Activated CD4-positive, CD25-positive, alpha-beta regulatory T cell (primary cell): Measurements from ENCODE around the gene MFRP.

Experiments used
- DNase-seq, 4 experiments: peaks; one replicate each; lab custom pipeline; 2025; lab: John Stamatoyannopoulos, UW

The MFRP gene

DNA sequence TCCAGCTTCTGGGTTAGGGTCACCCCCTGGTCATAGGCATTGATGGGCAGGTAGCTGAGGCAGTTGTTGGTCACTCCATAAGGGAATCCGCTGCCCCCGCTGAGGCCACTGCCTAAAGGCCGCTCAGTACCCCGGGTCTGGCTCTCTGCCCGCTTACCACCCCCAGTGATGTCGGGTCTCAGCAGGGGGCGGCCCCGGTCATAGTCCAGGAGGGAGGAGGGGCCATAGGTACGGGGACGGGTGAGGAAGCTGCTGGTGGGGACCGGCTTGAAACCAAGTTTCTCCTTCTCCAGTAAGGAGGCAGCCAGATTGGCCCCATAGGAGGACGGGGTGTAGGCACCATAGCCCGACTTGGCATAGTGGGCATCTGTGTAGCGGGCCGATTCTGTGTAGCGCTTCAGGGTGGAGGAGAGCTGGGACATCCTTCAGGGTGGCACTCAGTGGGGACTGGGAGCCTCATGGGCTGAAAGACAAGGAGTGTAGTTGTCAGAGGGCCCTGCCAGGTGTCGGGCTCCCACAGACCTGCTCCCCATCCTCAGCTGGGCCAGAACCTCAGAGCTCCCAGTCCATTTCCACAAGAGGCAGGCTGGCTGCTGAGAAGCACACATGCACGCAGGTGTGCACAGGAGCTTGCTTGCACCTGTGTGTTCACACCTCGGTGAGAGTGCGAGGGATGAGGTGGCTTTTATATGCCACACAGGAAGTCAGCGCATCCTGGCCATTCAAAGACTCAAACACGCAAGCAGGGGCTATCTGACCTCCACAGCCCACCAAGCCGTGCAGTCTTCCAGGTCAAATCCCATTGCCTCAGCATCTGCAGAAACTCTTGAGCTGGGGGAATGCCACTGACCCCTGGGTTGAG is 26.8 kb upstream of the MFRP start:
- DNase-seq, result no peak

- DNase-seq, result no peak
Observed at GRCh38 chr11:119372260-119373058, 26.0 kb upstream of the MFRP start.

- DNase-seq, result no peak
Observed at GRCh38 chr11:119371778-119372182, 25.3 kb upstream of the MFRP start.

- no peak for DNase-seq
Observed at GRCh38 chr11:119371067-119371601, 24.6 kb upstream of the MFRP start.

DNA sequence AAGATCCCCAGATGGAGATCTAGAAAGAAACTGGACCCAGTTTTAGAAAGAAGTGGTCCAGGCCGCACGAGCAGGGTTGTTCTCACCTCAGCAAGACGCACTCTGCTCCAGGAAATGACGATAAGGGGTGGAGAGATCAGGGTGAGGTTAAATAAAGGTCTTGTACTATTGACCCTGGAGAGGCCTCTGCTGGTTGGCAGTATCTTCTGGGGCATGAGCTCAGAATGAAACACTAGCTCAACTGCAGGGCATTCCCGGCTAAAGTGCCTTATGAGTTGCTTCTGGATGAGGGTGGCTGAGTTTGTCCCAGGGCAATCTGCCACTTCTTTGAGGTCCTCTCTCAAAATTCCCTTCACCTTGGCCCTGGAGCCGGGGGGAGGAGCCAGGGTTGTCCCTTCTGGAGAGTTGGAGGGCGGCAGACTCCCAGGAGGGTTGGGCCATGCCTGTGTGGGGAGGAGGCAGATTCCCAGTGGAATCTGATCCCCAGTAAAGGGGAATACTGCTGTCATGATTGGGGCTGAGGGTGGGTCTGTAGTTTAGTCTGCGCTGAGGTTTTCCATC is 24.1 kb upstream of the MFRP start:
- DNase-seq, result no peak

- DNase-seq, result no peak
Observed at GRCh38 chr11:119369132-119369925, 22.8 kb upstream of the MFRP start.

- DNase-seq, result no peak
Observed at GRCh38 chr11:119368121-119369034, 21.9 kb upstream of the MFRP start.

- DNase-seq, result no peak
Observed at GRCh38 chr11:119367661-119368120, 21.2 kb upstream of the MFRP start.

DNA sequence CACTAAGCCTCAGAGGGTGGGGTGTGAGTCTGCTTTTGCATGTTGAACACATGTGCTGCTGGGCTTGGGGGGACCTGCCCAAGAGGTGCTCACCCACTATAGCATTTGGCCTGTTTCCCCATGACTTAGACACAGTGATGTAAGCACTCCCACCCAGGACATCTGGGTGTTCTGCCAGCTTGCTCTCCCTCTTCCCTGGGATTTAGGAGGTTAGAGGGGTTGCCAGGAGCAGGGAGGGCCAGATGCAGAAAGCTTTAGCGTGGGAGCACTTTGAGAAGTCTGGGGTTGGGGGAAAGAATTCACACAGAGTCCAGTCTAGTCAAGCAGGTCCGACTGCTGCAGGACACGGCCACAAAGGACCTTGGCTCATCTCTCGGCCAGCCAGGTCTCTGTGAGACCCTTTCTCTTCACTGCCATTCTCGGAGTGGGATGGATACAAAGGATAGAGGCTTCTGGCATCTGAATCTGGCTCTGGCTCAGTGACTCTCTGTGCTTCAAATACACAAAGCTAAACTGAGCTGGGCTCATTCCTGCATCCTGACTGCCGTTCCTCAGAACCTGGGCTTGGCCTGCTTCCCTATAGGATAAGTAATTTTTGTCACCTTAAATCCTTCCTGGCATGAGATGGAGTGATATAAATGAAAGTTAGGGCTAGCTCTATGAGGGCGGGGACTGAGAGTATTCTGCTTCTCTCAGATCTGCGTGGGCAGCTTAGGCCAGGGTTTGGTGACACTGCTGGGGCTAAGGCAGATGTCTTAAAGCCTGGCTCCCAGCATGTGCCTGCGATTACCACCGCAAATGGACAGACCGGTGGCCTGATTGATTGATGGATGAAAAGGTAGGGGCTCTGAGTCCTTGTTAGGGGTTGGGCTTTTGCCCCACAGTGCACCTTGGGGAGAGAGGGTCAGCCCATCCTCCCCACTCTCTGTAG is 20.4 kb upstream of the MFRP start:
- DNase-seq, result no peak

- DNase-seq, result no peak
Observed at GRCh38 chr11:119365071-119365591, 18.6 kb upstream of the MFRP start.

DNA sequence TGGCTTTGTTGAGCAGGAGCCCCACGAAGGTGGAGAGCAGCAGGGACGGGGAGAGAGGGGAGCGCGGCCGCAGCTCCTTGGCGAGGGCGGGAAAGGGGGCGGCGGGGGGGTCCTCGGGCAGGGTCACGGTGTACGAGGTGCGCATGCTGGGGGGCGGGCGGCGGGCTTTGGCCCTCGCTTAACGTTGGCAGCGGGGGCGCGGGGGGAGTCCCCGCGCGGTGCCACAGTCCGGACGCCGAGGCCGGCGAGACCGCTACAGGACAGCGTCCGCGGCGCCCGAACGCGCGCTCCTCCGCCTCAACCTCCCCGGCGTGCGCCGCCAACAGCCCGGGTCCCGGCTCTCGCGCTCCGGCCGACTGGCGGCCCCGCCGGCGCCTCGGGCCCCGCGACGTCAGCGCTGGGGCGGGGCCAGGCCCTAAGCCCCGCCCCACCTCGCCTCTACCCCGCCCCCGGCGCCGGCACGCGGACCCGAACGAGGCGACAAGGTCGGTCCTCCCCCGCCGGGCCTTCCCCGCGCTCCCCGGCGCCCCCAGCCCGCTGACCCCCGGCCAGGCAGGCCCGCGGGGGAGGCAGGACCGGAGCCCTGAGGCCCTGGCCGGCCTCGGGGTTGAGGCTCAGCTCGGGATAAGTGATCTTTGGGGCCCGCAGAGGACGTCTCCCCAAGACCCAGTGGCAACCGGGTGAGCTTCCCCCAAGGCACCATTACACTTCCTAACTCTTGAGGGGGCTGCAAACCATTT is 17.5 kb upstream of the MFRP start:
- DNase-seq, result peak in 3 of 4 experiments; percentile 12 to 31 (median 21)

DNA sequence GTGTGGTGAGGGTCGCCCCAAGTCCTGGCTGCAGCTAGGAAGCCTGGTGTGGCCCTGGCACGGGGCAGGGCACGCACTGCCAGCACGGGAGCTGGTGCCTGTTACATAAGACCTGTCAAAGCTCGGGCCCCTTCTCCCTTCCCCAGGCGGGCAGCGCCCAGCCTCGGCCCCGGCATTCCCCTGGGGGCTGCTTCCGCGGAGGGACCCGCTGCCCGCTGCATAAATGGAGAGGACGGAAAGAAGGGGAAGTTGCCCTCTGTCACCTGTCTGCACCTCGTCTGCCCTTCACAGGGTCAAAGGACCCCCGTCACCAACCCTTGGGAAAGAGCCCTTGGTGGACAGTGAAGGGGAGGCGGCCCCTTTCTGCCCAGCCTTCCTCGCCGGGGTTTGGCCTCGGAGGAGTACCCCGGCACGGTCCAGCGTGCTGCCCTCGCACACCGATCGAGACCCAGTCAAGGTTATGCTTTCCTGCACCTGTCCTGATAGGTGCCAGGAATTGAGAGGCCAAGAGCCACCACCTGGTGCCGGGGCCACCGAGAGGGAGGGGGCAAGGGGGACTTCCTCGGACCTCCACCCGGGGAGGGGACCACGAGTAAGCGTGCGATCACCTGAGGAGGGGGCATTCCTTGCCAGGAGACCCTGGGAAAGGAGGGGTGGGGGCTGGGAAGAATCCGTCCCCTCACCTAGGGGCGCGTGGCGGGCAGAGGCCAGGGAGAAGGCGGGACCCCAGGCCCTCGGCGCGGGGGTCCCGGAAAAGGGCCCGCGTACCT is 16.8 kb upstream of the MFRP start:
- no peak for DNase-seq

- no peak for DNase-seq
Observed at GRCh38 chr11:119362741-119363080, 16.2 kb upstream of the MFRP start.

GRCh38 chr11:119361941-119362725 is 15.6 kb upstream of the MFRP start:
- no peak for DNase-seq

- no peak for DNase-seq
Observed at GRCh38 chr11:119361056-119361787, 14.7 kb upstream of the MFRP start.
